ENCODE data around the gene KIF4A. TPM values are rescaled to one million over a fixed set of nuclear protein-coding genes. Genes with fewer than 3 reads are reported as not detected.
"Not testable (repeated sequence)": the region's sequence is repeated elsewhere in the genome, so short reads cannot be mapped to it uniquely, and the experiment has no call there.

The KIF4A gene
- total RNA-seq, 1 experiment from 2014 or later = 52.9 TPM

DNA sequence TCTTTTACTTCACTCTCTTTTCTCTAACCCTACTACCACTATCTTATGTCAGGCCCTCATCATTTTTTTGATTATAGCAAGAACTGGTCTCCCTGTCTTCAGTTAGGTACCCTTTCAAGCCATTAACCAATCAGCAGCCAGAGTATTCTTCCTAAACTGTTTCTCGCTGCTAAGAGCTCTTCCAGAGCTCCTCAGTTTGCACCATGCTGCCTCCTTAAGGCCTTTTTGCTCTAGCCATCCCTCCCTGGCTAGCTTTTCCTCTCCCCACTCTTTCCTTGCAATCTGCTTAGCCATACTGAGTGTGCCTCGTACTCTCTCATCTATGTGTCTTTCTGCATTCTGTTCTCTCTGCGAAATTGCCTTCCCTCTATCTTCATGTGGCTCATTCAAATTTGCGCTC, 32.9 kb downstream of the KIF4A start:
- Histone ChIP-seq H3K9me3 (ENCODE audit: insufficient read depth, low read depth) (no peaks in the 10 kb centered on the region), H4K20me1 (ENCODE audit: insufficient read depth) (no peaks in the 10 kb centered on the region), H3K36me3 (ENCODE audit: low read depth) (no peaks in the 10 kb centered on the region), H2AFZ (no peak overlapping the region), H3K4me3 (no peak overlapping the region), H3K27ac (no peak overlapping the region), H3K4me2 (no peak overlapping the region), H3K79me2 (ENCODE audit: low read depth) (no peaks in the 10 kb centered on the region), H3F3A (ENCODE audit: insufficient read depth, low read depth) (no peaks in the 10 kb centered on the region), H3K9me2 (ENCODE audit: insufficient read depth) (no peaks in the 10 kb centered on the region), H3K4me1 (replicated peaks; ENCODE audit: insufficient read depth) (no peaks in the 10 kb centered on the region), H3K27me3 (ENCODE audit: insufficient read depth, low read depth) (no peaks in the 10 kb centered on the region)
- DNase-seq = no peak
- BruUV-seq (replicated peaks) = no TSS peak
- ChIA-PET POLR2A (ENCODE audit: unreplicated experiment) (no interaction called here), CTCF (no interaction called here)
- TF ChIP-seq, protein P1, sequence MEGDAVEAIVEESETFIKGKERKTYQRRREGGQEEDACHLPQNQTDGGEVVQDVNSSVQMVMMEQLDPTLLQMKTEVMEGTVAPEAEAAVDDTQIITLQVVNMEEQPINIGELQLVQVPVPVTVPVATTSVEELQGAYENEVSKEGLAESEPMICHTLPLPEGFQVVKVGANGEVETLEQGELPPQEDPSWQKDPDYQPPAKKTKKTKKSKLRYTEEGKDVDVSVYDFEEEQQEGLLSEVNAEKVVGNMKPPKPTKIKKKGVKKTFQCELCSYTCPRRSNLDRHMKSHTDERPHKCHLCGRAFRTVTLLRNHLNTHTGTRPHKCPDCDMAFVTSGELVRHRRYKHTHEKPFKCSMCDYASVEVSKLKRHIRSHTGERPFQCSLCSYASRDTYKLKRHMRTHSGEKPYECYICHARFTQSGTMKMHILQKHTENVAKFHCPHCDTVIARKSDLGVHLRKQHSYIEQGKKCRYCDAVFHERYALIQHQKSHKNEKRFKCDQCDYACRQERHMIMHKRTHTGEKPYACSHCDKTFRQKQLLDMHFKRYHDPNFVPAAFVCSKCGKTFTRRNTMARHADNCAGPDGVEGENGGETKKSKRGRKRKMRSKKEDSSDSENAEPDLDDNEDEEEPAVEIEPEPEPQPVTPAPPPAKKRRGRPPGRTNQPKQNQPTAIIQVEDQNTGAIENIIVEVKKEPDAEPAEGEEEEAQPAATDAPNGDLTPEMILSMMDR (conservative IDR thresholded peaks at IDR 0.05) = no peak
- TF ChIP-seq EZH2 (IDR thresholded peaks at IDR 0.05; ENCODE audit: low read depth) = no peak
- intact Hi-C loops (cut with micrococcal nuclease; ENCODE audit: unreplicated experiment) = no loop called here

DNA sequence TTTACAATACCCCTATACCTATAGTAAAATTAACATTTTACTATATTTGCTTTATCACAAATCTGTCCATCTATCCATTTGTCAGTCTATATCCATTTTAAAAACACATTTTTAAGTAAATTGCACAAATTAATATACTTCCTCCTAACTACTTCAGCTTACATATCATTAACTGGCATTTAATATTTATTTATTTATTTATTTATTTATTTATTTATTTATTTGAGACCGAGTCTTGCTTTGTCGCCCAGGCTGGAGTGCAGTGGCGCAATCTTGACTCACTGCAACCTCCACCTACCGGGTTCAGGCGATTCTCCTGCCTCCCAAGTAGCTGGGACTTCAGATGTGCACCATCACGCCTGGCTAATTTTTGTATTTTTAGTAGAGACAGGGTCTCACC, 33.7 kb downstream of the KIF4A start:
- intact Hi-C loops (cut with micrococcal nuclease; ENCODE audit: unreplicated experiment); H3K4me1 ChIP-seq (replicated peaks; ENCODE audit: insufficient read depth); H3K36me3 ChIP-seq (ENCODE audit: low read depth); H3F3A ChIP-seq (ENCODE audit: insufficient read depth, low read depth); H3K9me3 ChIP-seq (ENCODE audit: insufficient read depth, low read depth); H3K27me3 ChIP-seq (ENCODE audit: insufficient read depth, low read depth); DNase-seq; CTCF ChIA-PET; H3K27ac ChIP-seq; H2AFZ ChIP-seq; H3K4me3 ChIP-seq; H3K9me2 ChIP-seq (ENCODE audit: insufficient read depth); BruUV-seq (replicated peaks); POLR2A ChIA-PET (ENCODE audit: unreplicated experiment); H3K4me2 ChIP-seq; H4K20me1 ChIP-seq (ENCODE audit: insufficient read depth); H3K79me2 ChIP-seq (ENCODE audit: low read depth): not testable (repeated sequence)

- no TSS peak for BruUV-seq (replicated peaks)
- intact Hi-C loops (cut with micrococcal nuclease; ENCODE audit: unreplicated experiment) = no loop called here
- H2AFZ ChIP-seq = no peak overlapping the region
- no peak overlapping the region for H3K4me2 ChIP-seq
- no peak for DNase-seq
- no peaks in the 10 kb centered on the region for H4K20me1 ChIP-seq (ENCODE audit: insufficient read depth)
- no peak overlapping the region for H3K4me3 ChIP-seq
- no peaks in the 10 kb centered on the region for H3K9me2 ChIP-seq (ENCODE audit: insufficient read depth)
- ChIA-PET POLR2A (ENCODE audit: unreplicated experiment) (no interaction called here), CTCF (no interaction called here)
- H3K9me3 ChIP-seq (ENCODE audit: insufficient read depth, low read depth) = no peaks in the 10 kb centered on the region
- no peaks in the 10 kb centered on the region for H3K27me3 ChIP-seq (ENCODE audit: insufficient read depth, low read depth)
- H3K79me2 ChIP-seq (ENCODE audit: low read depth) = no peaks in the 10 kb centered on the region
- no peaks in the 10 kb centered on the region for H3K36me3 ChIP-seq (ENCODE audit: low read depth)
- H3F3A ChIP-seq (ENCODE audit: insufficient read depth, low read depth) = no peaks in the 10 kb centered on the region
- no peak overlapping the region for H3K27ac ChIP-seq
- H3K4me1 ChIP-seq (replicated peaks; ENCODE audit: insufficient read depth) = no peaks in the 10 kb centered on the region
- TF ChIP-seq, protein P1 (conservative IDR thresholded peaks at IDR 0.05) = no peak
- TF ChIP-seq EZH2 (IDR thresholded peaks at IDR 0.05; ENCODE audit: low read depth) = no peak
These were observed 34.4 kb downstream of the KIF4A start for GRCh38 chrX:70324326-70324725.

DNA sequence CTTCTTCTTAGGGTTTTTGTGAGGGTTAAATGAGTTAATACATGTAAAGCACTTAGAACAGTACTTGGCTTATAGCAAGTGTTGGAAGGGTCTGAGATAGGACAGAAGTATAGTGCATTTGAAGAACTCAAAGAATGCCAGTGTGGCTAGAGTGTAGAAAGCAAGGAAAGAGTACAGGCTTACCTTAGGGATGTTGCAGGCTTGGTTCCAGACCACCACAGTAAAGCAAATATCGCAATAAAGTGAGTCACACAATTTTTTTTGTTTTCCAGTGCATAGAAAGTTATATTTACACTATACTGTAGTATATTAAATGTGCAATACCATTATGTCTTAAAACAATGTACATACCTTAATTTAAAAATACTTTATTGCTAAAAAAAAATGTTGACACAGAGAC, 41.3 kb downstream of the KIF4A start:
- no TSS peak for BruUV-seq (replicated peaks)
- CTCF ChIA-PET = no interaction called here
- no peak for TF ChIP-seq EZH2 (IDR thresholded peaks at IDR 0.05; ENCODE audit: low read depth)
- TF ChIP-seq, protein P1 (conservative IDR thresholded peaks at IDR 0.05) = no peak
- POLR2A ChIA-PET (ENCODE audit: unreplicated experiment) = no interaction called here
- no peaks in the 10 kb centered on the region for H3K27me3 ChIP-seq (ENCODE audit: insufficient read depth, low read depth)
- no peak overlapping the region for H3K4me3 ChIP-seq
- H3K9me2 ChIP-seq (ENCODE audit: insufficient read depth) = no peaks in the 10 kb centered on the region
- DNase-seq = no peak
- H3K4me1 ChIP-seq (replicated peaks; ENCODE audit: insufficient read depth) = no peaks in the 10 kb centered on the region
- H2AFZ ChIP-seq = no peak overlapping the region
- intact Hi-C loops (cut with micrococcal nuclease; ENCODE audit: unreplicated experiment) = no loop called here
- H4K20me1 ChIP-seq (ENCODE audit: insufficient read depth) = no peaks in the 10 kb centered on the region
- no peak overlapping the region for H3K4me2 ChIP-seq
- H3K36me3 ChIP-seq (ENCODE audit: low read depth) = no peaks in the 10 kb centered on the region
- no peaks in the 10 kb centered on the region for H3K9me3 ChIP-seq (ENCODE audit: insufficient read depth, low read depth)
- H3F3A ChIP-seq (ENCODE audit: insufficient read depth, low read depth) = no peaks in the 10 kb centered on the region
- H3K79me2 ChIP-seq (ENCODE audit: low read depth) = no peaks in the 10 kb centered on the region
- no peak overlapping the region for H3K27ac ChIP-seq
